Measurements from ENCODE around the gene CDKL5. TPM values are rescaled to one million over a fixed set of nuclear protein-coding genes. Genes with fewer than 3 reads are reported as not detected.

CDKL5 gene
- 10 to 100 TPM in 1 of 3 donors, 1 to 10 TPM in 2; 5.3 to 14.3 (median 6.9) TPM for total RNA-seq

GRCh38 chrX:18425199-18426003 is at the start of gene CDKL5:
Gene CDKL5 (plus strand): TSS chrX:18425608. CDS start chrX:18507097, 81,489 bp downstream.
- no peaks in the 10 kb centered on the region for H3K9me3 ChIP-seq
- H3K4me1 ChIP-seq: no peaks in the 10 kb centered on the region
- H3K27ac ChIP-seq: peak within 1 kb of the TSS; percentile 79 to 86
- peak within 1 kb of the TSS; percentile 69 to 82 (median 78) for H3K4me3 ChIP-seq
- peaks cover 0 to 41% of the 10 kb centered on the region in 2 donors for H3K27me3 ChIP-seq
- peak; percentile 96 for DNase-seq (ENCODE audit: low spot score in 2 of 2)
- intact Hi-C loops (cut with DNase I; ENCODE audit: low total_unique reads): no loop called here
- no peaks in the 10 kb centered on the region for H3K36me3 ChIP-seq
- TF ChIP-seq POLR2AphosphoS5 (IDR thresholded peaks at IDR 0.05): peak in 1 of 3 donors; percentile 55
- TF ChIP-seq POLR2A (IDR thresholded peaks at IDR 0.05): no peak
- TF ChIP-seq, protein P1, sequence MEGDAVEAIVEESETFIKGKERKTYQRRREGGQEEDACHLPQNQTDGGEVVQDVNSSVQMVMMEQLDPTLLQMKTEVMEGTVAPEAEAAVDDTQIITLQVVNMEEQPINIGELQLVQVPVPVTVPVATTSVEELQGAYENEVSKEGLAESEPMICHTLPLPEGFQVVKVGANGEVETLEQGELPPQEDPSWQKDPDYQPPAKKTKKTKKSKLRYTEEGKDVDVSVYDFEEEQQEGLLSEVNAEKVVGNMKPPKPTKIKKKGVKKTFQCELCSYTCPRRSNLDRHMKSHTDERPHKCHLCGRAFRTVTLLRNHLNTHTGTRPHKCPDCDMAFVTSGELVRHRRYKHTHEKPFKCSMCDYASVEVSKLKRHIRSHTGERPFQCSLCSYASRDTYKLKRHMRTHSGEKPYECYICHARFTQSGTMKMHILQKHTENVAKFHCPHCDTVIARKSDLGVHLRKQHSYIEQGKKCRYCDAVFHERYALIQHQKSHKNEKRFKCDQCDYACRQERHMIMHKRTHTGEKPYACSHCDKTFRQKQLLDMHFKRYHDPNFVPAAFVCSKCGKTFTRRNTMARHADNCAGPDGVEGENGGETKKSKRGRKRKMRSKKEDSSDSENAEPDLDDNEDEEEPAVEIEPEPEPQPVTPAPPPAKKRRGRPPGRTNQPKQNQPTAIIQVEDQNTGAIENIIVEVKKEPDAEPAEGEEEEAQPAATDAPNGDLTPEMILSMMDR (IDR thresholded peaks at IDR 0.05): no peak

DNA sequence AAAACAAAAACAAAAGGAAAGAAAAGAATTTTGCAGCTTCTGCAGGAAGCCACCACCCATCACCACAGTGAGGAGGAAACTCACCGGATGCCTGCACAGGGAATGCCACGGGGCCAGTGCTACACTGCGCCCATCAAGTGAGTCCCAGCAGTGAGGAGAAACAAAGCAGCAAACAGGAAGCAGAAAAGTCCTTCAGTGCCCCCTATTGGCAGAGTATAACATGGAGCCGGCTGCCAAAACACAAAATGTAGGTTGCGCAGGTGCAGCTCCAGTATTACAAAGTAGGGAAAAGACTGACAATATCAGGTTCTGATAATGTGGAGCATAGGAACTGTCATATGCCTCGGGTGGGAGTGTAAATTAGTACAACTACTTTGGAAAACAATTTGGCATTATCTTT is 47.6 kb upstream of the CDKL5 start:
- DNase-seq (ENCODE audit: low spot score in 2 of 2): no peak
- H3K27ac ChIP-seq: no peak overlapping the region

GRCh38 chrX:18389966-18390365 is 35.4 kb upstream of the CDKL5 start:
- no peak for TF ChIP-seq POLR2A (IDR thresholded peaks at IDR 0.05)
- no peak for TF ChIP-seq POLR2AphosphoS5 (IDR thresholded peaks at IDR 0.05)
- TF ChIP-seq, protein P1 (IDR thresholded peaks at IDR 0.05): no peak
- Histone ChIP-seq H3K4me3 (no peak overlapping the region), H3K27ac (no peak overlapping the region), H3K9me3 (no peaks in the 10 kb centered on the region), H3K36me3 (no peaks in the 10 kb centered on the region), H3K4me1 (no peaks in the 10 kb centered on the region), H3K27me3 (peaks cover 0 to 29% of the 10 kb centered on the region in 2 donors)
- intact Hi-C loops (cut with DNase I; ENCODE audit: low total_unique reads): no loop called here
- DNase-seq (ENCODE audit: low spot score in 2 of 2): no peak

More for the DNA sequence above, 47.6 kb upstream of the CDKL5 start:
- H3K4me1 ChIP-seq: no peaks in the 10 kb centered on the region
- no peak overlapping the region for H3K4me3 ChIP-seq
- H3K27me3 ChIP-seq: peaks cover 0 to 7% of the 10 kb centered on the region in 2 donors
- H3K9me3 ChIP-seq: peaks cover 0 to 7% of the 10 kb centered on the region in 2 donors
- no peak for TF ChIP-seq POLR2A (IDR thresholded peaks at IDR 0.05)
- TF ChIP-seq, protein P1 (IDR thresholded peaks at IDR 0.05): peak in 1 of 3 donors; percentile 8
- TF ChIP-seq POLR2AphosphoS5 (IDR thresholded peaks at IDR 0.05): no peak
- intact Hi-C loops (cut with DNase I; ENCODE audit: low total_unique reads): no loop called here
- no peaks in the 10 kb centered on the region for H3K36me3 ChIP-seq

DNA sequence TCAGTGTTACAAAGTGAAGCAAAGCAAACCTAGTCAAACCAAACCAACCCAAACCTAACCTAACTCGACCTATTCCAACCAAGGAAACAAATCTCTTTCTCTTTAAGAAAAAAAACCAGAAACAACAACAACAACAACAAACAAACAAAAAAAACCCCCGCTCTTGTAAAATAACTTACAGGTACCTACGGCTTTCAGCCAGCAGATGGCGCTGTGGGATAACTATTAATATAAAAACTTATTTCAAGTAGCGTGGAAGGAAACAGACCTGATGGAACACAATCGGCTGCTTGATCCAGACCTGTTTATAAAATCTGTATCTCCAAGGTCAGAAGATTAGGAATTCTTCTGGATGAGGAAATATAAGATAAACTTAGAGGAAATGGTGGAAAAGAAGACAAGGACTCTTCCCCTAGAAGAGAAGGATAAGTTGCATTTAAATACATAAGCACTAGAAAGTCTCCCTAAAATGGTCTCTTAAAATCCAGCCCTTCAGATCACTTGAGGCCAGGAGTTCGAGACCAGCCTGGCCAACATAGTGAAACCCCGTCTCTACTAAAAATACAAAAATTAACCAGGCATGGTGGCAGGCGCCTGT is 34.4 kb upstream of the CDKL5 start:
- H3K36me3 ChIP-seq: no peaks in the 10 kb centered on the region
- no peaks in the 10 kb centered on the region for H3K4me1 ChIP-seq
- peaks cover 0 to 33% of the 10 kb centered on the region in 2 donors for H3K27me3 ChIP-seq
- TF ChIP-seq, protein P1 (IDR thresholded peaks at IDR 0.05): peak; percentile 56 to 85 (median 75)
- no peak for TF ChIP-seq POLR2AphosphoS5 (IDR thresholded peaks at IDR 0.05)
- intact Hi-C loops (cut with DNase I; ENCODE audit: low total_unique reads): no loop called here
- no peak overlapping the region for H3K27ac ChIP-seq
- DNase-seq (ENCODE audit: low spot score in 2 of 2): peak; percentile 34 to 60
- no peaks in the 10 kb centered on the region for H3K9me3 ChIP-seq
- no peak overlapping the region for H3K4me3 ChIP-seq

- no peaks in the 10 kb centered on the region for H3K9me3 ChIP-seq
- no peak for TF ChIP-seq POLR2A (IDR thresholded peaks at IDR 0.05)
- TF ChIP-seq, protein P1 (IDR thresholded peaks at IDR 0.05): no peak
- H3K27ac ChIP-seq: no peak overlapping the region
- no peak for DNase-seq (ENCODE audit: low spot score in 2 of 2)
- no peak overlapping the region for H3K4me3 ChIP-seq
- no peaks in the 10 kb centered on the region for H3K4me1 ChIP-seq
- intact Hi-C loops (cut with DNase I; ENCODE audit: low total_unique reads): no loop called here
- H3K27me3 ChIP-seq: peaks cover 0 to 36% of the 10 kb centered on the region in 2 donors
- H3K36me3 ChIP-seq: no peaks in the 10 kb centered on the region
These were observed 30.9 kb upstream of the CDKL5 start for GRCh38 chrX:18394477-18394876.
